C1 segment of cervical spinal cord (tissue), 14 donors: ENCODE measurements around the gene CCL28.
A peak's percentile ranks its signal among the peaks of the same experiment; 100 is the strongest.
"Not testable (repeated sequence)": the region's sequence is repeated elsewhere in the genome, so short reads cannot be mapped to it uniquely, and the experiment has no call there.

Experiments used
- DNase-seq, 14 donors: peaks; one replicate each; lab custom pipeline; 2025; lab: John Stamatoyannopoulos, UW

Gene CCL28

DNA sequence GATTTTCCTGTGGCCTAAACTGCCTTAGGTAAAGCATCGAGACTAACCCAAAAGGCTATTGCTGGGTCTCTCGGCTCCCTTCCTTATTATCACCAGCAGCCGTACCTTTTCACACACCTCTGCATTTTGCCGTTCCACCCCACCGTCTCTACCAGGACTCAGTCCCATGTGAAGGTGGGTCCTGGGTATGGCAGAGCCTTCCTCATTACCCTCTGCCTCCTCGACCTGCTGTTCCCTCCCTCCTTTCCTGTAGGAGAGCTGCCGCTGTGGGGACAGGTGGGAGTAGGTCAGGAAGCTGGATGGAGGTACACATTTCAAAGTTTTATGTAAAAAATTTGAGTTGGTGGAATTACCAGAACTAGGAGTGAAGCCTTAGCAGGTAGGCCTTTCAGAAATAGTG is 1.8 kb downstream of the CCL28 start:
- DNase-seq, result no peak

DNA sequence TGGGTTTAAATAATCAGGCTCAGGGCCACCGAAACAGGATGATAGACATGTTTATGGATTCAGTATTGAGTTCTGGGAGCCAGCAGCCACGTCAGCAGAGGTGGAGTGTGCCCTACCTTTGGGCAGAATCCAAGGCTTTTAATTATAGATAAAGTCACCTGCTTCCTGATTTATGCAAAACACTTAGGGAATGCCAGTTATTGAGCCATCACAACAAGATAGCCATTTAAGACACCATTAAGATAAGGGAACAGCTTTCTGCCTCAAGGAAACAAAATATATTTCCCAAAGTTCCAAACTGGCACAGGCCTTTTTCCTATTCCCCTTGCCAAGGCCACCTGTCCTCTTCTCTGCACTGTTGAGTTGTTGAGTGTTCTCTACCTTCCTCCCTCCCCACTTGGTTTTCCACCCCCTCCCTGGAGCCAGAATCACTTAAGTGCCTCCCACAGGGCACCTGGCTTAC is 2.4 kb downstream of the CCL28 start:
- DNase-seq, result no peak

DNA sequence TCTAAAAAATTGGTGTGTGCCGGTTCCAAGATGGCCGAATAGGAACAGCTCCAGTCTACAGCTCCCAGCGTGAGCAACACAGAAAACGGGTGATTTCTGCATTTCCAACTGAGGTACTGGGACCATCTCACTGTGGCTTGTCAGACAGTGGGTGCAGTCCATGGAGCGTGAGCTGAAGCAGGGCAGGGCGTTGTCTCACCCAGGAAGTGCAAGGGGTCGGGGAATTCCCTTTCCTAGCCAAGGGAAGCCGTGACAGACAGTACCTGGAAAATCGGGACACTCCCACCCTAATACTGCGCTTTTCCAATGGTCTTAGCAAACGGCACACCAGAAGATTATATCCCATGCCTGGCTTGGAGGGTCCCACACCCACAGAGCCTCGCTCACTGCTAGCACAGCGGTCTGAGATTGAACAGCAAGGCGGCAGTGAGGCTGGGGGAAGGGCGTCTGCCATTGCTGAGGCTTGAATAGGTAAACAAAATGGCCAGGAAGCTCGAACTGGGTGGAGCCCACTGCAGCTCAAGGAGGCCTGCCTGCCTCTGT is 9.6 kb downstream of the CCL28 start:
- DNase-seq, result not testable (repeated sequence)

DNA sequence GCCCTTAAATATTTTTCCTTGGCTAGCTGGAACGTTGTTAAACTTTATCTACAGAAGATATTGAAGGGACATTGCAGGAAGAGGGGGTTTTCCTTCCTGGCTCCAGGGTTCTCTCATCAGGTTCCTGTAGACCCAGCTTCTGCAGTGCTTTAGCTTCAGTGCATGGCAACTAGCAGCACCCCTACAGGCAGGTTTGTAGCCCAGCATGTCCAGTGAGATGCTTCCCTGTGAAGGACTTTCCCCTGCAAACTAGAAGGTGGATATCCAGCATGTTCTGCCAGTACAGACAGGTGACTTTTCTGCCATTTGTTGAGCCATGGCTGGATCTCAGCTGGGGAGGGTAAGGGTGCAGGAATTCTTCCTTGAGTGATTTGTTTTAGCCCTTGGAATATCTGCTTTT is 10.4 kb downstream of the CCL28 start:
- no peak for DNase-seq

DNA sequence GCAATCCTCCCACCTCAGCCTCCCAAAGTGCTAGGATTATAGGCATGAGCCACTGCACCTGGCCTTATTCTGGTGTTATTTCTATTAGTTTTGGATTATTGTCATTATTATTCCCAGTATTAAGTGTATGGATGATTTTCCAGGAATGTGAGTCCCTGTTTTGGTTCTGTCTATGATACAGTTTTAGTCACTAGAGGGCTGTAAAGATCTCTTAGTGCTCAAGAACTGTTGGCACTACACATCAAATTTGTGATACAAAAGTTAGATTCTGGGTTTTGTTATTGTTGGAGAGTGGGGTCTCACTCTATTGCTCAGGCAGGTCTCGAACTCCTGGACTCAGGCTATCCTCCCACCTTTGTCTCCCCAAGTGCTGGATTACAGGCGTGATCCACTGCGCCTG is 12.1 kb downstream of the CCL28 start:
- DNase-seq, result no peak

DNA sequence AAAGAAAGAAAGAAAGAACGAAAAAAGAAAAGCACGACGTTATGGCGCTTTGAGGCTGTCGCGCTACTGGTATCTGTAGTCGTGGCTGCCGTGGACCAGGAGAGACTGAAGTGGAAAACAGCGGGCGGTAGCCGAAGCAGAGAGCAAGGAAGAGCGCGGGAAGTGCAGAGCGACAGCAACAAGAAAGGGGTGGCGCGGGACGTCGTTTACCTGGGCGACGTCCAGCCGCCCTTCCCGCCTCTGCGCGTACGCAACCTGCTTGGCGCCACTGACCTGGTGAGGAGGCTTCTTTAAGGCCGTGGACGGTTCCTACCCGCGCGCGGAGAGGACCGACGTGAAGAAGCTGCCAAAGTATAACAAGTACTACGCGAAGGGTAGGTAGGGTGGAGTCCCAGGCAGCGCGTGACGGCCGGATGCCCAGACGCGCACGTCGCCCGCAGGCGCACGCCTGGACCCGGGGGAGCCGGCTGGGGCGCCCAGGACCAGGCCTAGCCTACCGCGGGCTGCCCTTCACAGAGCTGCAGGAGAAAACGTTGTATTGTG is 15.4 kb downstream of the CCL28 start:
- DNase-seq, result peak in 4 of 14 donors; percentile 1 to 14 (median 8)

DNA sequence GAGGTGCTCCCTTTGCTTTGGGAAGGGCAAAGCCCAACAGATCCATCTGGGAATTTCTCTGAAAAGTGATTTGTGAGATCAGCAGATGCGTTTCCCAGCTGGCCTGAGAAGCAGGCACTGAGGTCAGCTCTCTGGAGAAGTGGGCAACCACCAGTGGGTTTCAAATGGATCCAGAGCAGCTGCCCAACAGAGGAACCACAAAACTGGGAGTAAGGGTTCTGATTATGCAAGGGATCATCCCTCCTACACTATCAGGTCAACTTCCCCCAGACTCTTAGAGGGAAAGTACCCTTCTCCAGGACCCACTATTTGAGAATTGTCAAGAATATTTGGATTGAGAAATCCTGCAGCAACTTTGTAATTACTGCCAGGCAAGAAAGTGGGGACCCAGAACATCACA is 21.7 kb downstream of the CCL28 start:
- no peak for DNase-seq

DNA sequence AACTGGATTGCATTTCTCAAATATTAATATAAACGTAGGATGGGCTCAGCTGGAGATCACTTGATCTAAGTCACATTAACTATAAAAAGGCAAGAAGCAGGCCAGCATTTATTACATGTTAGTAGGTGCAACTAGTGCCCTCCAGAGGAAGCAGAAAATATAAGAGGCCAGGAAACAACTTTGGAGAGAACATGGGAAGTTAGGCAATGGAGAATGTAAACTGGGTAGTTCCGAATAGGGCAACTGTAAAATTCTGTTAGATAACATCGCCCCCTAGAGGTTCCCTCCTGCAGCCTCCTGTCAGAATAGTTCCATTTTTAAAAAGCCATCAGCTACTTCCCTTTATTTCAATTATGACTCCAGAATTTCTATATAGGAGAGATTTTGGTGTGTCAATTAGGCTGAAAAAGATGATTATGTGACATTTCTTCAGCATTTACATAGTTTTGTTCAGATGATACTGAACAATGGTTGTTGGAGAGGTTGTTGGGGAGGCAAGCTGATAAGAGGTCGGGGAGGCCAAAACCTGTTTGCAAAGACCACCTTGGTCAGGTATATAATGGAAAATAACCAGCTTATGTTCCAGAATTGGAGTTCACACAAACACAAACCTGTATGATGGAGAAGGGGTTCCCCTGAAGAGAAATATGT is 22.4 kb downstream of the CCL28 start:
- peak in 9 of 14 donors; percentile 2 to 33 (median 9) for DNase-seq

DNA sequence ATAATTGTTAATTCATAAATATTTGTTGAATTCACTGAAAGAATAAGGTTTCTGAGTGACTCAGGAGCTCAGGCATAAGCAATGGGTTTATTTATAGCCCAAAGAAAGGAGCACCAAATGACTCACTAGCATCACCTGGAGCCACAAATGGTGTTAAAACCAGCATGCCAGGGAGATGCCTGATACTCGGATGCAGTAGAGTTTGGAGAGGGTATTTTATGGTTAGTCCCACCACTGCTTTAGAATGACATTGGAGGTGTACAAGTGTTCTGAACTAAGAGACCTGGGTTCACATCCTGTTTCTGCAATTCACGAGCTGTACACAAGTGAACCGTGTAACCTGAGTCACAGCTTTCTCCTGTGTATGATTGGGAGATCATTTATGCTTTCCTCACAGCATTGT is 25.2 kb downstream of the CCL28 start:
- no peak for DNase-seq

DNA sequence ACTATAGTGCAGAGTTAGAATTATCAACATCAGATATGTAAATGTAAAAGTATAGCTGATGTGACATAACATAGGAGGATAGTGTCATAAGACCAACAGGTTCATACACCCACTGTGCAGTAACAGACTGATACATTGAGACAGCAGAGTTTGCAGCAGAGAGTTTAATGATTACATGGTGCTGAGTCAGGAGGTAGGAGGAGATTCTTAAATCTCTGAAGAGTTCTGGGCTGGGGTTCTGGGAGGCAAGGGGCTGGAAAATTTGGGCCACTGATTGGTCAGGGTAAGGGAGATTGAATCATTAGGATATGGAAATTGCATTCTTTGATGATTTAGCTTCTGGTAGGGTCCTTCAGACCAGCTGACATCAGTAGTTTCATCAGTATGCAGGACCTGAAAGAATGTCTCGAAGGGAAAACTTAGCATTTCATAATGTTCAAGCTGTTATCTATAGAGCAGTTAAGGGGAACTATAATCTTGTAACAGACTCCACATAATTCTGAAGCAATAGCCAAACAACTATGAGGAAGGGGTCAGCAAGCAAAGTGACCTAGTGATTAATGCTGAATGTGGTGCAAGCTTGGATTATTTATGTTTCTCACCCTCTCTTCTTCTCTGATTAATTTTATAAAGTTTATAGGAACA is 35.6 kb downstream of the CCL28 start:
- no peak for DNase-seq

DNA sequence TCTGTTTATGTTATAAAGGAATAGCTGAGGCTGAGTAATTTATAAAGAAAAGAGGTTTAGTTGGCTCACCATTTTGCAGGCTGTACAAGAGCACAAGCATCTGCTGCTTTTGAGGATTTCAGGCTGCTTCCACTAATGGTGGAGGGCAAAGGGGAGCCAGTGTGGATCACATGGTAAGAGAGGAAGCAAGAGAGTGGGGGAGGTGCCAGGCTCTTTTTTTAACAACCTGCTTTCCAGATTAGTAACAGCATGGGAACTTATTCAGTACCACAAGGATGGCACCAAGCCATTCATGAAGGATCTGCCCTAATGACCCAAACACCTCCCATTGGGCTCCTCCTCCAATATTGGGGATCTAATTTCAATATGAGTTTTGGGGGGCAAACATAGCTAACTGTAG is 40.4 kb downstream of the CCL28 start:
- DNase-seq, result no peak

DNA sequence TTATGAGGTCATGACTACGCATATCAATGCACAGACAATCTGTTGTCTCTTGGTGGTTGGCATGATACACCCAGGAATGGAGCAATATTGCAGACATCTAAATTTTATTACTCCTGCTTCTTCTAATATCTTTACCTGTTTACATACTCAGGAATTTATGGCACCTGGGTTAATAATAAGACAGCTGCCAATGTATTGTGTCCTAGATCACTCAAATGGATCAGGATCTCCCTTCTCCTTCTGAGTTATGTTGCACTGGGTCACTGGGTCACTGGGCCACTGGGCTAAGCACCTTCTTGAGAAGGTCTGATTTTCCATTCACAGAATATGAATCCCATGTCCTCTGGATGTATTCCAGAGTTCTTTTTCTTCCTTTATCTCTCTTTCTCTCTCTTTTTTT is 41.8 kb downstream of the CCL28 start:
- no peak for DNase-seq

DNA sequence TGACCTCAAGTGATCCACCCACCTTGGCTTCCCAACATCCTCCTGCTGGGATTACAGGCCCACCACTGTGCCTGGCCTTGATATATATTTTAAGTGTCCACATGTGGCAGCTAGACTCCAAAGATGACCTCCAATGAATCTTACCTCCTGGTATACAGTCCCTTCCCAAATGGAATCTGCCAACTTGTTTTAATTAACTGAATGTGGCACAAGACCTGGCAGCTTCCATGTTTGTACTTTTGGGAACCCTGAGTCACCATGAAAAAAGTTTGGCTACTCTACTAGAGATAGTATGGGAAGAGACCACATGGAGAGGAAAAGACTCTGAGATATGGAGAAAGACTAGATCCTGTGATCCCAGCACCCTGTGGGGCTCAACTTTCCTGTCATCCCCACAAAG is 42.5 kb downstream of the CCL28 start:
- DNase-seq, result no peak

DNA sequence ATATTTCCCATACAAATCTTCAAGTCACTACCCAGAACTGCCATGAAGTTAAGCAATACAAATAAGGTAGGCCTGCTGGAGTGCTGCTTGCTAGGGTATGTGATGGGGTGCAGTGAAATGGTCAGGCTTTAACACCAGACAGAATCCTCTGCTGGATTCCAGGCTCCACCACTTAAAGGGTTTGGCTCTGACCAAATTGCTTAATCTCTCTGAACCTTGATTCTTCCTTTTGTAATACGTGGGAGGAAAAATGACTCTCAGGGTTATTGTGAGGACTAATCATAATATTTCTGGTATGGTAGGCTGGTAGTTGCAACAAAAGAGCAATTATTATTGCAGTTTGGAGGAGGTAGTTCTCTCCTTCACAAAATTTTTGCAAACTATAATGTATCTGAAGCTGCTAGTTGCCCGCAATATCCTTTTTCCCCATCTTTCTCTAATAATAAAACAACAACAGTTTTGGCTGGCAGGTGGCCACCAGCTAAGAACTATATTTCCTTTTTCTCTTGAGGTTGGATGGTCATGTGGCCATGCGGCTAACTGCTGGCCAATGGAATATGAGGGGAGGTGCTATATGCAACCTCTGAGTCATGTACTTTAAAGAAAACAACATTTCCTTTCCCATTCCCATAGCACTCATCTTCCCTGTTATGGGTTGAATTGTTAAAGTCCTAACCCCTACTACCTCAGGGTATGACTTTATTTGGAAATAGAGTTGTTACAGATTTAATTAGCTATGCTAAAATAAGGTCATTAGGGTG is 44.1 kb downstream of the CCL28 start:
- DNase-seq, result no peak

DNA sequence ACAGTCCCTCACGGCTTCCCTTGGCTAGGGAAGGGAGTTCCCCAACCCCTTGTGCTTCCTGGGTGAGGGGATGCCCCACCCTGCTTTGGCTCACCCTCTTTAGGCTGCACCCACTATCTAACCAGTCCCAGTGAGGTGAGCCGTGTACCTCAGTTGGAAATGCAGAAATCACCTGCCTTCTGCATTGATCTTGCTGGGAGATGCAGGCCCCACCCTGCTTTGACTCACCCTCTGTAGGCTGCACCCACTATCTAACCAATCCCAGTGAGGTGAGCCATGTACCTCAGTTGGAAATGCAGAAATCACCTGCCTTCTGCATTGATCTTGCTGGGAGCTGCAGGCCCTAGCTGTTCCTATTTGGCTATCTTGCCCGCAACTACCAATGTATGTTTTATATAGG is 44.7 kb downstream of the CCL28 start:
- DNase-seq, result no peak

DNA sequence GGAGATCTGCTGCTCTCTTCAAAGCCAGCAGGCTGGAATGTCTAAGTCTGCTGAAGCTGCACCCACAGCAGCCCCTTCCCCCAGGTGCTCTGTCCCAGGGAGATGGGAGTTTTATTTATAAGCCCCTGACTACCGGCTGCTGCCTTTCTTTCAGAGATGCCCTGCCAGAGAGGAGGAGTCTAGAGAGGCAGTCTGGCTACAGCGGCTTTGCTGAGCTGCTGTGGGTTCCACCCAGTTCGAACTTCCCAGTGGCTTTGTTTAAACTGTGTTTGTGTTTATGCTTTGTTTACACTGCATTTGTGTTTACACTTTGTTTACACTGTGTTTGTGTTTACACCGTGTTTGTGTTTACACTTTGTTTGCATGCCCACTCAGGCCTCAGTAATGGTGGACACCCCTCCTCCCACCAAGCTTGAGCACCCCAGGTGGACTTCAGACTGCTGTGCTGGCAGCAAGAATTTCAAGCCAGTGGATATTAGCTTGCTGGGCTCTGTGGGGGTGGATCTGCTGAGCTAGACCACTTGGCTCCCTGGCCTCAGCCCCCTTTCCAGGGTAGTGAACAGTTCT is 45.4 kb downstream of the CCL28 start:
- DNase-seq, result not testable (repeated sequence)

DNA sequence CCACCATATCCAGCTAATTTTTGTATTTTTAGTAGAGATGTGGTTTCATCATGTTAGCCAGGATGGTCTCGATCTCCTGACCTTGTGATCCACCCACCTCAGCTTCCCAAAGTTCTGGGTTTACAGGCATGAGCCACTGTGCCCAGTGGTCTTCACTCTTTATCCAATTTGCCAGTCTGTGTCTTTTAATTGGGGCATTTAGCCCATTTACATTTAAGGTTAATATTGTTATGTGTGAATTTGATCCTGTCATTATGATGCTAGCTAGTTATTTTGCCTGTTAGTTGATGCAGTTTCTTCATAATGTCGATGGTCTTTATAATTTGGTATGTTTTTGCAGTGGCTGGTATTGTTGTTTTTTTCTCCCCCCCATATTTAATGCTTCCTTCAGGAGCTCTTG is 47.0 kb downstream of the CCL28 start:
- DNase-seq, result not testable (repeated sequence)

DNA sequence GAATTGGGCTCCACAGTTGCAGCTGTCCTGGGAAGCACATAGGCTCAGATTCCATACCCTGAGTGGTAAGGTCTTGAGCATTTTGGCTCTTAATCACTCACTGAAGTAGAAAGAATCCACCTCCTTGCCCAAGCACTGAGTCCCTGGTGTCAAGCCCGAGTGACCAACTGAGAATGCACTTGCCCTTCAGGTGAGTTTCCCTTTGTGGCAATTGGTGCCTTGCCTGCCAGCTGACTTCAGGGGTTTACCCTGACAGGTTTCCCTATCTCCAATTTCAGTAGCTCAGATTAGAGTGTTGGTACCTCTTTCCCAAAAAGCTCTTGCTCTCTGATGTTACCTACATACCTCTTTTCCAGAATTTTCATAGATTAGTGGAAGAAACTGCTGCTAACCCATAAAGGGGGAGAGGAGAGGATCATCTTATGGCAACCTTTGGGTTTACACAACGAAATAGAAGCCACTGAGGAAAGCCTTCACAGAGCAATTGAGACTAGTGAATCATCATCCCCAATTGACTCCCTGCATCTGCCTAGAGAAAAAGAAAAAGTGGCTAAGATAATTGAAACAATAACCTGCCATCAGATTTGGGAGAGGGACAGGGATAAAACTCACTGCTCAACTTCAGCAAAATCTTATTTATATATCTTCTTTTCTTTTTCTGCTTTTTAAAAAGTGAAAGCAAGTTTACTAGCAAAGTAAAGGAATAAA is 48.6 kb downstream of the CCL28 start:
- DNase-seq, result no peak

DNA sequence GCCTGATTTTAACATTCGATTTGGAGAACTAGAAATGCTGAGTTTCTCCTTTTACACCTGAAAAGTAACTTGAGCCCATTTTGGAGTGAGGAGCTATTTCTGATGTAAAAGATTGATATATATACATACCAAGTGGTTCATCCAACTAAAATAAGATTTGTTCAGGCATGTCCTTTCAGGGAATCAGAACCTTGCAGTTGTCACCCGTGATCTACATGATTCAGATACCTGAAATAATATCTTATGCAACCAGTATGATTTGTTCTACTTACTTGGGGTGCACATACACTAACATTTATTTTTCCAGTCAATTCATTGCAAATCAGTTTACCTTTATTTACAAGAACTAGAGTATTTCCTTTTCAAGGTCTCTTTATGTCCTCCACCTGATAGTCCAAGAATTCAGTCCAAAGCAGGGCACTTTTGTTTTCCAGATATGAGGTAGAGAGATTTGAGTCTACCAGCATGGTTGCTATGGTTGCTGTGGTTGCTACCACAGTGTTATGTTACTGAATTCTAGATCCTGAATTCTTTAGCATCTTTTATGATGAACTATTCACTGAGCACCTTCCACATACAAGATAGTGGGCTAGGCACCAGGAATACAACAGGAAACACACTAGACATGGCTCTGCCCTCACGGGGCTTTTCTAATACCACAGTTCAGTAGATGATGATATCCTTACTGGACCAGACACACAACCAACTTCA is 49.3 kb downstream of the CCL28 start:
- DNase-seq, result no peak

DNA sequence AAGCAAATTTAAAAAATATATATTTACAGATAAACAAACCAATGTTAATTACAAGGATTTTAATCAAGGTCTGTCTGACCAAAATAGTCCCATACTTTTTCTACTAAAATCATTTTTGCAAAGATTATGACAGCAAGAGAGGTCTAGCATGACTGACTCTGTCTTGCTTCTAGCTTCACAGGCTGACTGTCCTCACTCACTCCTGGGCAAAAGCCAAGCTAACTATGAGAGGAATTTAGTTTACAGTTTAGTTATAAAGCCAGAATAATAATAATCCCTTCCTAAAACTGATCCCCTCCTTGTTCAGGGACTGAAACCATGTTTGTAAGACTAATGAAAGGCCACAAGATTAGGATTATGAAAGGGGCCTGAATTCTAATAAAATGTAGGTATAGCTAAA is 53.5 kb downstream of the CCL28 start:
- DNase-seq, result no peak

DNA sequence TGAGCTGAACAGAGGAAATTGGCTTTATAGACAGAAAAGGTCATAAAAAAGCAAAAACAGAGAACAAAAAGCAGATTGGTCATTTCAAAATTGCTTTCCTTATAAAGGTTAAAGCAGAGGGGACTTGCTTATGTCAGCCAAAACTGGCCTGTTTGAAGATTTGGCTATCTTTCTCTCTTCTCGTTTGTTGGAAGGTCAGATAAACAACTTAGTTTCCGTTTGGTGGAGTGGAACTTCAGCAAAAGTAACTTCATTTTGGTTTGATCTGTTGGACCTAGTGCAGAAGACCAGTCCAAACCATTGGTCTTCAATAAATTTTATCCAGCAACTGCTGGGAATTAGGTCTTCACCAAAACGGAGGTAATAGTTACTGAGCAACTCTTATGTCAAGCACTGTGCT is 53.9 kb downstream of the CCL28 start:
- no peak for DNase-seq
